Measurements from ENCODE around the gene SLC30A2. TPM values are rescaled to one million over a fixed set of nuclear protein-coding genes. Genes with fewer than 3 reads are reported as not detected.

The SLC30A2 gene
- total RNA-seq, 1 experiment from 2014 or later: 0.07 TPM

DNA sequence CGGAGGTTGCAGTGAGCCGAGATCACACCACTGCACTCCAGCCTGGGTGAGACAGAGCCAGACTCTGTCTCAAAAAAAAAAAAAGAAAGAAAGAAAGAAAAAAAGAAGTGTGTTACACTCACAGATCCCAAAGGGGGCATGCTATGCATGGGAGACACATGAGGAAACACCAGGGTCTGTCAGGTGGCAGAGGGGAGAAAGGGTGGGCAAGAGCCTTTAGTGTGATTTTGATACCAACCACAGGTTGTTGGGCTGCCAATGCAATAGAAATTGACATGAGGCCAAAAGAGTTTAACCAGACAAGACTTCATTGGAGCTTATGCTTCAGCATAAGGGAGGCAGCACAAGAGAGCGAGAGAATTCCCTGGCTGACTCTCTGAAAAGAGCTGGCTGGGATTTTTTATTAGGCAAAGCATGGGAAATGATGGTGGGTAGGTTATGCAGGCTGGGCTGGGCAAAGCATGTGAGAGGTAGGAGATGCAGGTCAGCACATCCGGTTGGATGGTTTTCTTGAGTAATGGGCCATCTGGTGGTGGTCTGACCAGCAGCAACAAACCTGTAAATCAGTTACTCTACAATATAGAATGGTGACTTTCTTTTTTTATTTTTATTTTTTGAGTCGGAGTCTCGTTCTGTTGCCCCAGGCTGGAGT is 36.0 kb downstream of the SLC30A2 start:
- DNase-seq (peak; percentile 51), ATAC-seq (peak; percentile 46; the same call in 1 of the 2 replicates)
- CTCF ChIA-PET: no interaction called here

DNA sequence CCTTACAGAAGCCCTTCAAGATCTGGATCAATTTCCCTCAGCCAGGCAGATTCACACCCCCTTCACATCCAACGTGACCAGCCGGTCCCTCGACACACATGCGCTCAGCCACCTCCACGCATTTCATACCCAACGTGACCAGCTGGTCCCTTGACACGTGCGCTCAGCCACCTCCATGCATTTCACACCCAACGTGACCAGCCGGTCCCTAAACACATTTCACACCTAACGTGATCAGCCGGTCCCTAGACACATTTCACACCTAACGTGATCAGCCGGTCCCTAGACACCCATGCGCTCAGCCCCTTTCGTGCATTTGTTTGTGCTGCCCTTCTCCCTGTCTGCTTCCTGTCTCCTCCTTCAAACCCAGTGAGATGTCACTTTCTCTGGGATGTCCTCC is 39.2 kb downstream of the SLC30A2 start:
- no peak for ATAC-seq
- Histone ChIP-seq H3K9ac (ENCODE audit: low read length) (no peak overlapping the region), H4K20me1 (ENCODE audit: low read length) (no peaks in the 10 kb centered on the region), H3K79me2 (ENCODE audit: low read length) (no peaks in the 10 kb centered on the region), H3K9me2 (replicated peaks; ENCODE audit: low read length) (no peaks in the 10 kb centered on the region), H2AFZ (ENCODE audit: low read length) (no peak overlapping the region), H3F3A (ENCODE audit: low read length, unreplicated experiment) (no peaks in the 10 kb centered on the region), H3K9me3 (ENCODE audit: low read length) (no peaks in the 10 kb centered on the region), H3K4me1 (ENCODE audit: insufficient read depth, low read length) (no peaks in the 10 kb centered on the region), H3K4me2 (ENCODE audit: low read length) (no peak overlapping the region), H3K27me3 (ENCODE audit: low read length) (no peaks in the 10 kb centered on the region), H3K36me3 (ENCODE audit: low read depth, low read length) (no peaks in the 10 kb centered on the region), H3K27ac (ENCODE audit: low read length) (no peak overlapping the region), H3K4me3 (ENCODE audit: low read length) (no peak overlapping the region)
- ChIA-PET POLR2A (ENCODE audit: unreplicated experiment) (no interaction called here), CTCF (no interaction called here)
- TF ChIP-seq EZH2phosphoT487 (IDR thresholded peaks at IDR 0.05; ENCODE audit: borderline replicate concordance, low read length) (no peak), EZH2 (IDR thresholded peaks at IDR 0.05; ENCODE audit: low read length, unreplicated experiment) (no peak)
- TF ChIP-seq, protein P1, sequence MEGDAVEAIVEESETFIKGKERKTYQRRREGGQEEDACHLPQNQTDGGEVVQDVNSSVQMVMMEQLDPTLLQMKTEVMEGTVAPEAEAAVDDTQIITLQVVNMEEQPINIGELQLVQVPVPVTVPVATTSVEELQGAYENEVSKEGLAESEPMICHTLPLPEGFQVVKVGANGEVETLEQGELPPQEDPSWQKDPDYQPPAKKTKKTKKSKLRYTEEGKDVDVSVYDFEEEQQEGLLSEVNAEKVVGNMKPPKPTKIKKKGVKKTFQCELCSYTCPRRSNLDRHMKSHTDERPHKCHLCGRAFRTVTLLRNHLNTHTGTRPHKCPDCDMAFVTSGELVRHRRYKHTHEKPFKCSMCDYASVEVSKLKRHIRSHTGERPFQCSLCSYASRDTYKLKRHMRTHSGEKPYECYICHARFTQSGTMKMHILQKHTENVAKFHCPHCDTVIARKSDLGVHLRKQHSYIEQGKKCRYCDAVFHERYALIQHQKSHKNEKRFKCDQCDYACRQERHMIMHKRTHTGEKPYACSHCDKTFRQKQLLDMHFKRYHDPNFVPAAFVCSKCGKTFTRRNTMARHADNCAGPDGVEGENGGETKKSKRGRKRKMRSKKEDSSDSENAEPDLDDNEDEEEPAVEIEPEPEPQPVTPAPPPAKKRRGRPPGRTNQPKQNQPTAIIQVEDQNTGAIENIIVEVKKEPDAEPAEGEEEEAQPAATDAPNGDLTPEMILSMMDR (conservative IDR thresholded peaks at IDR 0.05; ENCODE audit: low read depth, low read length): no peak
- DNase-seq: no peak
- BruUV-seq (replicated peaks): no TSS peak
- intact Hi-C loops (cut with micrococcal nuclease): no loop called here

More for the DNA sequence above, 36.0 kb downstream of the SLC30A2 start:
- Histone ChIP-seq H3K27ac (ENCODE audit: low read length) (no peak overlapping the region), H3K36me3 (ENCODE audit: low read depth, low read length) (no peaks in the 10 kb centered on the region), H3K4me2 (ENCODE audit: low read length) (no peak overlapping the region), H3K9ac (ENCODE audit: low read length) (no peak overlapping the region), H3K79me2 (ENCODE audit: low read length) (no peaks in the 10 kb centered on the region), H2AFZ (ENCODE audit: low read length) (no peak overlapping the region), H3K9me2 (replicated peaks; ENCODE audit: low read length) (no peaks in the 10 kb centered on the region), H3K4me1 (ENCODE audit: insufficient read depth, low read length) (no peaks in the 10 kb centered on the region), H3F3A (ENCODE audit: low read length, unreplicated experiment) (no peaks in the 10 kb centered on the region), H4K20me1 (ENCODE audit: low read length) (no peaks in the 10 kb centered on the region), H3K9me3 (ENCODE audit: low read length) (no peaks in the 10 kb centered on the region), H3K27me3 (ENCODE audit: low read length) (no peaks in the 10 kb centered on the region), H3K4me3 (ENCODE audit: low read length) (no peak overlapping the region)
- POLR2A ChIA-PET (ENCODE audit: unreplicated experiment): no interaction called here
- TF ChIP-seq EZH2 (IDR thresholded peaks at IDR 0.05; ENCODE audit: low read length, unreplicated experiment) (no peak), EZH2phosphoT487 (IDR thresholded peaks at IDR 0.05; ENCODE audit: borderline replicate concordance, low read length) (no peak)
- TF ChIP-seq, protein P1 (conservative IDR thresholded peaks at IDR 0.05; ENCODE audit: low read depth, low read length): peak; percentile 45
- no TSS peak for BruUV-seq (replicated peaks)
- intact Hi-C loops (cut with micrococcal nuclease): no loop called here

DNA sequence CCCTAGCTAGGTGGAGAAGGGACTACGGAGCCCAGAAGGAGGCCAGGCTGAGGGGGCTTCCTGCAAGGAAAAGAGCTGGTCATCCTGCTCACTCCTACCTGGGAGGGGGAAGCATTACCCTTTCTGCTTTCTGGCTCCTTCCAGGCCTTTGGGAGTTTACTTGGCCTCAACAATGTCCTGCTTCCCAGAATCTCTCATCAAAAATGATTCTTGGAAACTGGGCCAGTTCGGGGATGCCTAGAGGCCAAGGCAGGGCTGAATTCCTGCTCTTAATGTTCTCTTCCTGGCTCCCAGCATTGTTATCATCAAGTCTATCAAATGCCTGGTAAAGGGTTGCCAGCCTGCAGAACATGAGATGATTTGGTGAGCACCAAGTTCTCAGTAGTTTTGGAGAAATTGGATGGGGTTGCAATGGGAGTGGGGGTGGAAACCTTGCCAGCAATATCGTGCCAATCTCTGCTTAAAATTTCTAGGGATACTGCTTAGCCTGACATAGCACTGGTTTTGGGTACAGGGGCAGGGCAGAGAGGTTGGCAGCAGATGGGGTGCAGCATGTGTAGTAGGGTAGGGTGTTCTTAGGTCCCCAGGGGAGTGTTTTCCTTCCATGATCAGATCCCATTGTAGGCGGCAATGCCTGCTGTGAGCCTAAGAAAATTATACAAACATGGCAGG is 40.3 kb downstream of the SLC30A2 start:
- ATAC-seq: no peak
- Histone ChIP-seq H3K27me3 (ENCODE audit: low read length) (no peaks in the 10 kb centered on the region), H3K27ac (ENCODE audit: low read length) (no peak overlapping the region), H3K36me3 (ENCODE audit: low read depth, low read length) (no peaks in the 10 kb centered on the region), H3K9me3 (ENCODE audit: low read length) (no peaks in the 10 kb centered on the region), H3F3A (ENCODE audit: low read length, unreplicated experiment) (no peaks in the 10 kb centered on the region), H3K4me2 (ENCODE audit: low read length) (no peak overlapping the region), H3K9ac (ENCODE audit: low read length) (no peak overlapping the region), H3K4me3 (ENCODE audit: low read length) (no peak overlapping the region), H4K20me1 (ENCODE audit: low read length) (no peaks in the 10 kb centered on the region), H3K9me2 (replicated peaks; ENCODE audit: low read length) (no peaks in the 10 kb centered on the region), H3K79me2 (ENCODE audit: low read length) (no peaks in the 10 kb centered on the region), H3K4me1 (ENCODE audit: insufficient read depth, low read length) (no peaks in the 10 kb centered on the region), H2AFZ (ENCODE audit: low read length) (no peak overlapping the region)
- intact Hi-C loops (cut with micrococcal nuclease): no loop called here
- no peak for DNase-seq
- ChIA-PET POLR2A (ENCODE audit: unreplicated experiment) (no interaction called here), CTCF (no interaction called here)
- no peak for TF ChIP-seq EZH2phosphoT487 (IDR thresholded peaks at IDR 0.05; ENCODE audit: borderline replicate concordance, low read length)
- TF ChIP-seq, protein P1 (conservative IDR thresholded peaks at IDR 0.05; ENCODE audit: low read depth, low read length): no peak
- no peak for TF ChIP-seq EZH2 (IDR thresholded peaks at IDR 0.05; ENCODE audit: low read length, unreplicated experiment)
- no TSS peak for BruUV-seq (replicated peaks)

All from PC-3 (cell line).